ENCODE measurements around the gene KLHL28. TPM values are rescaled to one million over a fixed set of nuclear protein-coding genes. Genes with fewer than 3 reads are reported as not detected.

Gene KLHL28
- total and polyA plus RNA-seq, 10 of the 15 experiments (the other 5 are each of a cell fraction or from before 2014, with no cell fraction given), result 2.7 to 9.8 (median 6.2) TPM

GRCh38 chr14:44989497-44990440, 28.0 kb upstream of the KLHL28 start:
- Histone ChIP-seq H3K9ac (ENCODE audit: control insufficient read depth, insufficient read depth, low read length) (no peak overlapping the region), H3K9me3 (replicated peaks; ENCODE audit: control insufficient read depth, insufficient read depth, low read length) (peaks cover 14% of the 10 kb centered on the region), H3K27me3 (replicated peaks in 1 of 2; ENCODE audit: control insufficient read depth in 2 of 2, insufficient read depth in 2 of 2, low read length in 1 of 2) (no peaks in the 10 kb centered on the region), H3K4me2 (ENCODE audit: control insufficient read depth, insufficient read depth) (no peak overlapping the region), H3K4me3 (no peak overlapping the region), H3K4me1 (ENCODE audit: control insufficient read depth, insufficient read depth, low read length) (no peaks in the 10 kb centered on the region), H3K36me3 (ENCODE audit: control insufficient read depth in 2 of 2, insufficient read depth in 2 of 2, low read length in 1 of 2) (peaks cover 0 to 4% of the 10 kb centered on the region in 2 experiments; a peak in 1 of 4 replicates), H2AFZ (ENCODE audit: control insufficient read depth, low read depth, low read length) (no peak overlapping the region), H4K20me1 (ENCODE audit: control insufficient read depth, insufficient read depth) (no peaks in the 10 kb centered on the region), H3K79me2 (ENCODE audit: control insufficient read depth, insufficient read depth, low read length) (peaks cover 3% of the 10 kb centered on the region), H3K27ac (ENCODE audit: control insufficient read depth, insufficient read depth) (no peak overlapping the region)
- SMC1A ChIA-PET (ENCODE audit: uncharacterized antibody, unreplicated experiment), result interaction anchor here (0.6 to 1.6 kb wide), 2 partner anchors 8 to 106 kb away, joined by 3 to 4 read pairs; no protein-coding TSS in a partner anchor
- intact Hi-C loops (cut with micrococcal nuclease; ENCODE audit: unreplicated experiment), result no loop called here
- FAIRE-seq (no peak), DNase-seq (ENCODE audit: low read depth, low spot score) (no peak), ATAC-seq (peak; percentile 43)
- CTCF ChIA-PET, result interaction anchor here (0.5 kb wide), 1 partner anchor 59 kb away, joined by 3 read pairs; no protein-coding TSS in a partner anchor
- TF ChIP-seq, protein P1, sequence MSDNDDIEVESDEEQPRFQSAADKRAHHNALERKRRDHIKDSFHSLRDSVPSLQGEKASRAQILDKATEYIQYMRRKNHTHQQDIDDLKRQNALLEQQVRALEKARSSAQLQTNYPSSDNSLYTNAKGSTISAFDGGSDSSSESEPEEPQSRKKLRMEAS (IDR thresholded peaks at IDR 0.05; ENCODE audit: low read depth, low read length), result no peak
- 0 out of 2 replicates have a peak, but pooled peaks have one; percentile 25 for TF ChIP-seq CBX5 (IDR thresholded peaks at IDR 0.05; ENCODE audit: low read depth)
- in situ Hi-C loops (cut with MboI), result no loop called here
- BruUV-seq (replicated peaks), result no TSS peak
- POLR2A ChIA-PET, result interaction anchor here (0.9 kb wide), 1 partner anchor 31 kb away, joined by 3 read pairs; no protein-coding TSS in a partner anchor
- 32% methylated on average over 3 of the region's 3 CpGs for WGBS (ENCODE audit: insufficient coverage, insufficient replicate concordance, low lambda C conversion rate, missing lambda C conversion rate)
- RAD21 ChIA-PET (ENCODE audit: unreplicated experiment), result no interaction called here

DNA sequence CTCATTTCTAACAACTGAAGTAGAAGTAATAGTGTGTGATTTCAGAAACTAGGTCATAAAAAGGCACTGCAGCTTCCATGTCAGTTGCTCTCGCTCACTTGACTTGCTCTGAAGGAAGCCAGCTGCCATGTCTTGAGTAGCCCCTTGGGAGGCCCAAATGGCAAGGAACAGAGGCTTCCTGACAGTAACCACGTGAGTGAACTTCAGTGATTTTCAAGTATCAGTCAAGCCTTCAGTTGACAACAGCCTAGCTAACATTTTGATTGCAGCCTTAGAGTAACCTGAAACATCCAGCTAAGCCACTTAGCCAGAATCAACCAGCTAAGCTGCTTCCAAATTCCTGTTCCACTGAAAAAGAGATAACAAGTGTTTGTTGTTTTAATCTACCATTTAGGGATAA, 26.9 kb upstream of the KLHL28 start:
- POLR2A ChIA-PET, result no interaction called here
- H3K9ac ChIP-seq (ENCODE audit: control insufficient read depth, insufficient read depth, low read length), result no peak overlapping the region
- no peaks in the 10 kb centered on the region for H4K20me1 ChIP-seq (ENCODE audit: control insufficient read depth, insufficient read depth)
- no peaks in the 10 kb centered on the region for H3K27me3 ChIP-seq (replicated peaks in 1 of 2; ENCODE audit: control insufficient read depth in 2 of 2, insufficient read depth in 2 of 2, low read length in 1 of 2)
- DNase-seq (ENCODE audit: low read depth, low spot score) (no peak), ATAC-seq (no peak), FAIRE-seq (no peak)
- in situ Hi-C loops (cut with MboI), result no loop called here
- 53% methylated on average over 2 of the region's 2 CpGs for WGBS (ENCODE audit: insufficient coverage, insufficient replicate concordance, low lambda C conversion rate, missing lambda C conversion rate)
- no peaks in the 10 kb centered on the region for H3K4me1 ChIP-seq (ENCODE audit: control insufficient read depth, insufficient read depth, low read length)
- intact Hi-C loops (cut with micrococcal nuclease; ENCODE audit: unreplicated experiment), result no loop called here
- no TSS peak for BruUV-seq (replicated peaks)
- H3K4me3 ChIP-seq, result no peak overlapping the region
- no peak overlapping the region for H2AFZ ChIP-seq (ENCODE audit: control insufficient read depth, low read depth, low read length)
- RAD21 ChIA-PET (ENCODE audit: unreplicated experiment), result no interaction called here
- SMC1A ChIA-PET (ENCODE audit: uncharacterized antibody, unreplicated experiment), result interaction anchor here (0.6 to 1.3 kb wide), 3 partner anchors 10 to 93 kb away, joined by 3 to 4 read pairs (median 3); no protein-coding TSS in a partner anchor
- H3K4me2 ChIP-seq (ENCODE audit: control insufficient read depth, insufficient read depth), result no peak overlapping the region
- H3K27ac ChIP-seq (ENCODE audit: control insufficient read depth, insufficient read depth), result no peak overlapping the region
- peaks cover 0 to 4% of the 10 kb centered on the region in 2 experiments; a peak in 1 of 4 replicates for H3K36me3 ChIP-seq (ENCODE audit: control insufficient read depth in 2 of 2, insufficient read depth in 2 of 2, low read length in 1 of 2)
- H3K9me3 ChIP-seq (replicated peaks; ENCODE audit: control insufficient read depth, insufficient read depth, low read length), result peaks cover 14% of the 10 kb centered on the region
- CTCF ChIA-PET, result interaction anchor here (0.8 to 1.0 kb wide), 2 partner anchors 10 to 38 kb away, joined by 3 to 4 read pairs; no protein-coding TSS in a partner anchor
- peaks cover 3% of the 10 kb centered on the region for H3K79me2 ChIP-seq (ENCODE audit: control insufficient read depth, insufficient read depth, low read length)
- TF ChIP-seq, protein P2, sequence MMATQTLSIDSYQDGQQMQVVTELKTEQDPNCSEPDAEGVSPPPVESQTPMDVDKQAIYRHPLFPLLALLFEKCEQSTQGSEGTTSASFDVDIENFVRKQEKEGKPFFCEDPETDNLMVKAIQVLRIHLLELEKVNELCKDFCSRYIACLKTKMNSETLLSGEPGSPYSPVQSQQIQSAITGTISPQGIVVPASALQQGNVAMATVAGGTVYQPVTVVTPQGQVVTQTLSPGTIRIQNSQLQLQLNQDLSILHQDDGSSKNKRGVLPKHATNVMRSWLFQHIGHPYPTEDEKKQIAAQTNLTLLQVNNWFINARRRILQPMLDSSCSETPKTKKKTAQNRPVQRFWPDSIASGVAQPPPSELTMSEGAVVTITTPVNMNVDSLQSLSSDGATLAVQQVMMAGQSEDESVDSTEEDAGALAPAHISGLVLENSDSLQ (IDR thresholded peaks at IDR 0.05), result no peak
- TF ChIP-seq POLR2AphosphoS5 (IDR thresholded peaks at IDR 0.05; ENCODE audit: low read length) (no peak), SRF (IDR thresholded peaks at IDR 0.05; ENCODE audit: low read depth in 2 of 2, low read length in 2 of 2) (no peak), GATAD2B (conservative IDR thresholded peaks at IDR 0.05; ENCODE audit: low read depth) (no peak), ZNF687 (IDR thresholded peaks at IDR 0.05) (no peak), MEF2B (IDR thresholded peaks at IDR 0.05; ENCODE audit: partially characterized antibody, poor library complexity, severe bottlenecking) (no peak), RFX5 (IDR thresholded peaks at IDR 0.05; ENCODE audit: low read depth, low read length) (no peak), ESRRA (IDR thresholded peaks at IDR 0.05; ENCODE audit: low read length) (no peak)

All from GM12878 (cell line).